ENCODE results near the gene AQP2.

Gene AQP2

GRCh38 chr12:49932023-49932422 is 18.5 kb upstream of the AQP2 start:
- TF ChIP-seq FOXP2 (optimal IDR thresholded peaks at IDR 0.05; ENCODE audit: borderline replicate concordance, extremely low read depth, extremely low read length, insufficient read depth) (no peak), POLR2AphosphoS5 (IDR thresholded peaks at IDR 0.05; ENCODE audit: low read depth, low read length) (no peak), REST (IDR thresholded peaks at IDR 0.05; ENCODE audit: insufficient read depth in 1 of 2, low read depth in 2 of 2, low read length in 2 of 2) (no peak), TAF1 (IDR thresholded peaks at IDR 0.05; ENCODE audit: borderline replicate concordance, insufficient read depth, low read length) (no peak), SIN3A (IDR thresholded peaks at IDR 0.05; ENCODE audit: borderline replicate concordance, insufficient read depth, low read length) (no peak)

GRCh38 chr12:49932533-49933130 is 17.9 kb upstream of the AQP2 start:
- TF ChIP-seq SIN3A (IDR thresholded peaks at IDR 0.05; ENCODE audit: borderline replicate concordance, insufficient read depth, low read length) (no peak), REST (IDR thresholded peaks at IDR 0.05; ENCODE audit: insufficient read depth in 1 of 2, low read depth in 2 of 2, low read length in 2 of 2) (no peak), TAF1 (IDR thresholded peaks at IDR 0.05; ENCODE audit: borderline replicate concordance, insufficient read depth, low read length) (no peak), POLR2AphosphoS5 (IDR thresholded peaks at IDR 0.05; ENCODE audit: low read depth, low read length) (no peak), FOXP2 (optimal IDR thresholded peaks at IDR 0.05; ENCODE audit: borderline replicate concordance, extremely low read depth, extremely low read length, insufficient read depth) (no peak)

GRCh38 chr12:49933796-49934195 is 16.7 kb upstream of the AQP2 start:
- TF ChIP-seq FOXP2 (optimal IDR thresholded peaks at IDR 0.05; ENCODE audit: borderline replicate concordance, extremely low read depth, extremely low read length, insufficient read depth) (no peak), REST (IDR thresholded peaks at IDR 0.05; ENCODE audit: insufficient read depth in 1 of 2, low read depth in 2 of 2, low read length in 2 of 2) (no peak), POLR2AphosphoS5 (IDR thresholded peaks at IDR 0.05; ENCODE audit: low read depth, low read length) (no peak), TAF1 (IDR thresholded peaks at IDR 0.05; ENCODE audit: borderline replicate concordance, insufficient read depth, low read length) (no peak), SIN3A (IDR thresholded peaks at IDR 0.05; ENCODE audit: borderline replicate concordance, insufficient read depth, low read length) (no peak)

- no peak for TF ChIP-seq REST (IDR thresholded peaks at IDR 0.05; ENCODE audit: insufficient read depth in 1 of 2, low read depth in 2 of 2, low read length in 2 of 2)
- TF ChIP-seq FOXP2 (optimal IDR thresholded peaks at IDR 0.05; ENCODE audit: borderline replicate concordance, extremely low read depth, extremely low read length, insufficient read depth) = no peak
- TF ChIP-seq POLR2AphosphoS5 (IDR thresholded peaks at IDR 0.05; ENCODE audit: low read depth, low read length) = no peak
- TF ChIP-seq TAF1 (IDR thresholded peaks at IDR 0.05; ENCODE audit: borderline replicate concordance, insufficient read depth, low read length) = no peak
- no peak for TF ChIP-seq SIN3A (IDR thresholded peaks at IDR 0.05; ENCODE audit: borderline replicate concordance, insufficient read depth, low read length)
Measured at GRCh38 chr12:49934505-49934904, 16.0 kb upstream of the AQP2 start.

Data from PFSK-1 (cell line).